ENCODE measurements around the gene PPP1R12A. TPM values are rescaled to one million over a fixed set of nuclear protein-coding genes. Genes with fewer than 3 reads are reported as not detected.

PPP1R12A gene
- total RNA-seq, 1 donor = 207 TPM

DNA sequence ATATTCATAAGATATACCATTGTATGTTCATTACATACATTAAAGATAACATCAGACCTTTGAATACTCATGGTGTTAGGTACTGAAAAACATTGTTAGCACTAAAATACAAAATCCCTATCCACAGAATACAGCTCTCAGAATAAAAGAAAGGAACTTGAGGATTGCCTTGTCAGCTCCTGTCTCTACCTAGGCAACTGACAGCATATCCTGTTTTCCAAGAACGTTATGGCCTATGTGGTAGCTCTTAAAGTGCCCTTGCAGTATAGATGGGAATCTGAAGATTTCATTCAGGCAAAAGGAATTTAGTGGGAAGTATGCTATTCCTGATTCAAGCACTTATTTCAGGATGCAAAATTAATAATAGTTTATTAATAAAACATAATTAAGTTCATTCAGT, 1.8 kb upstream of the PPP1R12A start:
- DNase-seq (ENCODE audit: low read depth) = no peak
- TF ChIP-seq, protein P1, sequence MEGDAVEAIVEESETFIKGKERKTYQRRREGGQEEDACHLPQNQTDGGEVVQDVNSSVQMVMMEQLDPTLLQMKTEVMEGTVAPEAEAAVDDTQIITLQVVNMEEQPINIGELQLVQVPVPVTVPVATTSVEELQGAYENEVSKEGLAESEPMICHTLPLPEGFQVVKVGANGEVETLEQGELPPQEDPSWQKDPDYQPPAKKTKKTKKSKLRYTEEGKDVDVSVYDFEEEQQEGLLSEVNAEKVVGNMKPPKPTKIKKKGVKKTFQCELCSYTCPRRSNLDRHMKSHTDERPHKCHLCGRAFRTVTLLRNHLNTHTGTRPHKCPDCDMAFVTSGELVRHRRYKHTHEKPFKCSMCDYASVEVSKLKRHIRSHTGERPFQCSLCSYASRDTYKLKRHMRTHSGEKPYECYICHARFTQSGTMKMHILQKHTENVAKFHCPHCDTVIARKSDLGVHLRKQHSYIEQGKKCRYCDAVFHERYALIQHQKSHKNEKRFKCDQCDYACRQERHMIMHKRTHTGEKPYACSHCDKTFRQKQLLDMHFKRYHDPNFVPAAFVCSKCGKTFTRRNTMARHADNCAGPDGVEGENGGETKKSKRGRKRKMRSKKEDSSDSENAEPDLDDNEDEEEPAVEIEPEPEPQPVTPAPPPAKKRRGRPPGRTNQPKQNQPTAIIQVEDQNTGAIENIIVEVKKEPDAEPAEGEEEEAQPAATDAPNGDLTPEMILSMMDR (IDR thresholded peaks at IDR 0.05; ENCODE audit: insufficient read depth, low read depth, low read length) = no peak
- no peak overlapping the region for H3K4me3 ChIP-seq (ENCODE audit: low read depth, low read length)

DNA sequence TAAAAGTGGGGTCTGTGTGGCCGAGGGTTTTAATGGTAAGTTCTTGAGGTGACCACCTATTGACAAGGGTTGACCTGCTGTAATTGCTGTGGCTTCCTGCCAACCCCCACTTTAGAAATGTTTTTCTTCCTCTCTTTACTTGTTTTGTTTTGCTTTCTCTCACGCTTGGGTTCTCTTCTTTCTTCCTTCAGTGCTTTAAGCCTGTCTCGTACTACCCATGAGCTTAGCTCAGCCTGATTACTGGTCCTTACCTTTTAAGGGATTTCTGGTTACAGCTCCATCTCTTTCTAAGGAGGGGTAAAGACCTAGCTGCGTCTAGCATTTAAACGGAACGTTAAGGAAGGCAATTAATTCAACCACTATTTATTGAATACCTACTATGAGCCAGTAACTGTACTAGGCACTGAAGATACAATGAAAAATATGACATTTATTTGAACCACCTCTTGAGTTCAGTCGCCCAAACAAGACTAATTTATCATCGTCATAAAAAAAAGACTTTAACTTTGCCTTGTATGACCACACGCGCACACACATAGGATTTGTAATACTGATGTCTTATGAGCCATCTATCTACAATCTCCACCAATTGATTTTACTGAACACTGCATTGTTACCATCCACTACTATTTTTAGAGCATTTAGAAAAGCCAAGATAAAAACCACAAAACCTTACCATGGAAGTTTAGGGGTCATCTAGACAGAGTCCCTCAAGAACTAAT, 888 bp upstream of the PPP1R12A start:
- DNase-seq (ENCODE audit: low read depth) = peak; percentile 47
- H3K4me3 ChIP-seq (ENCODE audit: low read depth, low read length) = peak overlapping the region; percentile 90
- TF ChIP-seq, protein P1 (IDR thresholded peaks at IDR 0.05; ENCODE audit: insufficient read depth, low read depth, low read length) = no peak

DNA sequence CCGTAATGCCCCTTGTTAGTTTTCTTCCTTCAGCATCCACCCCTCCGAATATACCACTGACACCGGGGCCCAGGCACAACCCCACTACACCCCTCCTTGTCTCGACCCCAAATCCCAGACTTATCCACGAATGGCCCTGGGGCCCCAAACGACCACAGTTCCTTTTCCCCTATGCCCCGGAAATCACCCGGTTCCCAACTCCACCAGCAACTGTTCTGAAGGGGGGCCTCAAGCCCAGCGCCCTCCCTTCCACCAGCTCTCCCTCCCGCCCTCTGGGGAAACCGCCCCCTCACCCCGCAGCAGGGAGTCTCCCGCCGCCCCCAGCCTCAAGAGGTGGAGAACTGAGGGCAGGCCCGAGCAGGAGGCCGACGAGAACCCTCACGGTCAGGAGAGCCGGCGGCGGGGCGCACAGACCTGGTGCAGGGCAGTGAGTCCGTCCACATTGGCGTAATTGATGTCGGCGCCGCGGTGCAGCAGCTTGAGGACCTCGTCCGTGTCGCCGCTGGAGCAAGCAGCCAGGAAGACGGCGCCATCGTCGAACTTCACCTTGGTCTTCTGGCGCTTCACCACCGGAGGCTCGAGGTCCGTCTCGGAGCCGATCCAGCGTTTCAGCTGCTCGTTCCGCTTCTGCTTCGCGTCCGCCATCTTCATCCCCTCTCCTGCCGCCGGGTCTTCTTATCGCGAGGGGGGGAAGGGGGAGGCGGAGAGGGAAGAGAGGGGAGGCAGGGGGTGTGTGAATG, 446 bp downstream of the PPP1R12A start:
- peak overlapping the region; percentile 90 for H3K4me3 ChIP-seq (ENCODE audit: low read depth, low read length)
- DNase-seq (ENCODE audit: low read depth) = no peak
- TF ChIP-seq, protein P1 (IDR thresholded peaks at IDR 0.05; ENCODE audit: insufficient read depth, low read depth, low read length) = no peak

DNA sequence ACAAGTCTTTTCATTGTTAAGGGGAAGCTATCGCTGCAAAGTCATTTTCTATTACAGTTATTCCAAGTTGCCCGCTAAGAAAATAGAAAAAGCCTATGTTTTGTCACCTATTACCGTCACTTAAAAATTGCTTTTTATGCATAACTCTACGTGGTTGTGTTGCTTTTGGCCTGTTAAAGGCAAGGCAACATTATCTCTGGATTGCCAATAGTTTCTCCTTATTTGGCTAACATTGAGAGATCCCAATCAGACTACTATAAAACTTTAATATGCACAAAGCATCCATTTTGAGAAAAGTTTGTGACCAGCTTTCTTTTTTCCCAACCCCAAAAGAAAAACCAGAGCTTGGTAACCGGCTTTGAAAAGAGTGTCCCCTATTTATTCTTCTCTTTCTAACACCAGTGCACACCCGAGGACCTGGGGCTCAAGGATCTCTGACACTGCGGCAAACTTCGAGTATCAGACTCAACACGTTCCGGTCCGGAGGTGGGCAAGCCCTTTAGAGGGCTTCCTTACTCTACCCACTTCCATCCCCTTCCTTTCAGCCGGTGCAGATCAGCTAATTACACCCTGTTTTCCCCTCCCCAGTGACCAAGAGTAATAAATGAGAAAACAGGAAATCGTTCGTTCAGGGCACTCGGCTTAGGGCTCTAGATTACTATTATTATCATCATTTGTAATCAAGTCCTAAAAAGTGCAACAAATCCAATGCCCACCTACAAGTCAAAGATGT, 1.2 kb downstream of the PPP1R12A start:
- H3K4me3 ChIP-seq (ENCODE audit: low read depth, low read length) = peak overlapping the region; percentile 90
- peak; percentile 19 for DNase-seq (ENCODE audit: low read depth)
- TF ChIP-seq, protein P1 (IDR thresholded peaks at IDR 0.05; ENCODE audit: insufficient read depth, low read depth, low read length) = no peak

DNA sequence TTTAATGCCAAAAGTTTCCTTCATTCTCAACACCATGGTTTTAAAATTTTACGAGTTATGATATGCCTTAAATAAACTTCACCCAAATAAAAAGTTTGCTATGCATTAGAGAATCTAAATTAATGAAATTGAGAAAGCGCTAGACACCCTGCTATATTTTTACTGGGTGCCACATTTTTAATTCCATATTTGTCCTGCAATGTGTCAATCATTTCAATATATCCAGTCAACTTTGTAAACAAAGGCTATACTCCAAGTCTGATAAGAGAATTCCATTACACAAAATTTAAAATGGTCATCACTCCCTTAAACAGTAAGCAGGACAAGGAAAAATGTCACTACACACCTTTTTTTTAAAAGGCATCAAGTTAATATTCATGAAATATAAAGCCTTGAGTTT, 1.9 kb downstream of the PPP1R12A start:
- peak overlapping the region; percentile 90 for H3K4me3 ChIP-seq (ENCODE audit: low read depth, low read length)
- DNase-seq (ENCODE audit: low read depth) = no peak
- TF ChIP-seq, protein P1 (IDR thresholded peaks at IDR 0.05; ENCODE audit: insufficient read depth, low read depth, low read length) = no peak

DNA sequence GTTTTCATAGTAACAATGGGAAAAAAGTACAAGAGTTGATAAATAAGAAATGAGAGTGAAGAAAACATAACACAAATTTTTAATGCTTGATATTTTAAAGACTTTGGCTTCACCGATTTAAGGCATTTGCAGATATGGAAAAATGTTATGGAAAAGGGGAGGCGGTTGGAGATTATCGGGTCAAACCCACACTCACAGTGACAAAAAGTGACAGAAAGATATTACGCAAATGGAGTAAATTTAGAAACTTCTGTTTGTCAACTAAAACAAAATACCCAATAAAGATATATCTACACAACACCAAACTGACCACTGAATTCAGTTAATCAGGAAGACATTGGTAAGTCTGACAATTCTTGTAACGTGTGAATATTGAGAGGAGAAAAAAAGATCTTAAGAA, 2.5 kb downstream of the PPP1R12A start:
- peak; percentile 11 for DNase-seq (ENCODE audit: low read depth)
- TF ChIP-seq, protein P1 (IDR thresholded peaks at IDR 0.05; ENCODE audit: insufficient read depth, low read depth, low read length) = no peak
- peak overlapping the region; percentile 90 for H3K4me3 ChIP-seq (ENCODE audit: low read depth, low read length)
